SK-N-SH (cell line): ENCODE results near the gene TUBB6. TPM values are rescaled to one million over a fixed set of nuclear protein-coding genes. Genes with fewer than 3 reads are reported as not detected.

Experiments
- CTCF ChIA-PET: fragments of 300-600, 350-600 bp; formaldehyde crosslinking; extraction: SDS; loops from one replicate; lab custom pipeline; 2021; lab: Yijun Ruan, JAX
- POLR2A ChIA-PET: fragments of 350-600 bp; sonication (Branson Sonifier 250); formaldehyde crosslinking; extraction: SDS; loops from one replicate; lab custom pipeline; 2020; ENCODE audit warnings: antibody characterized with exemption, inconsistent platforms; lab: Yijun Ruan, JAX
- DNase-seq: peaks from one replicate; pipeline ENCODE4 v3.0.0; 2012
- H2AFZ ChIP-seq: fragments of 200-600 bp; sonication (generic); 2 replicates; pipeline ENCODE4 v1.8.1; 2016; ENCODE audit warnings: antibody characterized with exemption, mild to moderate bottlenecking, low read depth
- H3F3A ChIP-seq: fragments of 200-600 bp; sonication (generic); replicated peaks from 2 replicates; pipeline ENCODE3; 2016; ENCODE audit warnings: antibody characterized with exemption, mild to moderate bottlenecking; ENCODE audit not compliant: insufficient read depth
- H3K27ac ChIP-seq, 2 experiments: fragments of 200-500 bp in 1 of 2; fragments of 200-600 bp in 1 of 2; sonication (Bioruptor generic) in 1 of 2; sonication (generic), shearing (Covaris generic) in 1 of 2; 2 replicates each; pipeline versions ENCODE4 v1.5.1 to v1.6.1; 2014 to 2016; ENCODE audit warnings: low read depth in 2 of 2, inconsistent platforms in 1 of 2, low read length in 1 of 2, mild to moderate bottlenecking in 1 of 2, mixed read lengths in 1 of 2
- H3K27me3 ChIP-seq: fragments of 200-600 bp; sonication (generic), shearing (Covaris generic); 2 replicates; pipeline ENCODE4 v1.6.1; 2016; ENCODE audit warnings: mixed run types; ENCODE audit not compliant: insufficient read depth
- H3K36me3 ChIP-seq, 2 experiments: fragments of 200-500 bp in 1 of 2; fragments of 200-600 bp in 1 of 2; sonication (Bioruptor generic) in 1 of 2; sonication (generic) in 1 of 2; replicated peaks in 1 of 2; 2 replicates each; pipeline versions ENCODE3 to v1.5.1; 2014 to 2016; ENCODE audit warnings: low read length in 1 of 2, mild to moderate bottlenecking in 1 of 2; ENCODE audit not compliant: insufficient read depth in 2 of 2, control insufficient read depth in 1 of 2
- H3K4me1 ChIP-seq, 2 experiments: fragments of 200-500 bp in 1 of 2; fragments of 200-600 bp in 1 of 2; sonication (Bioruptor generic) in 1 of 2; sonication (generic), shearing (Covaris generic) in 1 of 2; 2 replicates each; pipeline versions ENCODE4 v1.5.1 to v1.6.1; 2014 to 2016; ENCODE audit warnings: low read depth in 1 of 2, low read length in 1 of 2, mixed run types in 1 of 2; ENCODE audit not compliant: insufficient read depth in 2 of 2, control insufficient read depth in 1 of 2
- H3K4me2 ChIP-seq: fragments of 200-600 bp; sonication (generic), shearing (Covaris generic); 2 replicates; pipeline ENCODE4 v1.6.1; 2017; ENCODE audit warnings: mixed run types
- H3K4me3 ChIP-seq, 2 experiments: fragments of 200-500 bp in 1 of 2; fragments of 200-600 bp in 1 of 2; sonication (Bioruptor generic) in 1 of 2; sonication (generic), shearing (Covaris generic) in 1 of 2; 2 replicates each; pipeline versions ENCODE4 v1.5.1 to v1.8.1; 2014 to 2016; ENCODE audit warnings: low read depth in 2 of 2, inconsistent platforms in 1 of 2, low read length in 1 of 2, mild to moderate bottlenecking in 1 of 2, mixed read lengths in 1 of 2, moderate library complexity in 1 of 2
- H3K79me2 ChIP-seq: fragments of 200-600 bp; sonication (generic); 2 replicates; pipeline ENCODE4 v1.8.1; 2017; ENCODE audit warnings: mild to moderate bottlenecking; ENCODE audit not compliant: insufficient read depth
- H3K9ac ChIP-seq: fragments of 200-600 bp; sonication (generic); 2 replicates; pipeline ENCODE4 v1.6.1; 2017; ENCODE audit warnings: mixed run types
- H3K9me2 ChIP-seq: fragments of 200-600 bp; sonication (generic); 2 replicates; pipeline ENCODE4 v1.6.1; 2017; ENCODE audit warnings: mixed run types
- H3K9me3 ChIP-seq: fragments of 200-600 bp; sonication (generic); 2 replicates; pipeline ENCODE4 v1.6.1; 2017; ENCODE audit warnings: mixed run types, mild to moderate bottlenecking, moderate library complexity
- H4K20me1 ChIP-seq: fragments of 200-600 bp; sonication (generic); 2 replicates; pipeline ENCODE4 v1.6.1; 2017; ENCODE audit warnings: mild to moderate bottlenecking, mixed run types; ENCODE audit not compliant: insufficient read depth
- CHD2 ChIP-seq: fragments of 150-350 bp; IDR thresholded peaks from 2 replicates; pipeline ENCODE4 v1.6.1; 2018; ENCODE audit warnings: low read length; ENCODE audit not compliant: partially characterized antibody
- EP300 ChIP-seq, 2 experiments: IDR thresholded peaks; 2 replicates each; pipeline versions ENCODE4 v1.4.0 to v1.6.1; 2012; ENCODE audit warnings: borderline replicate concordance in 1 of 2, low read depth in 1 of 2, low read length in 1 of 2
- EZH2phosphoT487 ChIP-seq: fragments of 200-600 bp; sonication (generic); IDR thresholded peaks from 2 replicates; pipeline ENCODE4 v1.6.1; 2017; ENCODE audit warnings: low read depth, mixed run types, mild to moderate bottlenecking, antibody characterized with exemption, moderate library complexity, borderline replicate concordance
- GABPA ChIP-seq: IDR thresholded peaks from 2 replicates; pipeline ENCODE4 v1.4.0; 2012; ENCODE audit warnings: low read depth, mild to moderate bottlenecking
- JUND ChIP-seq: IDR thresholded peaks from 2 replicates; pipeline ENCODE4 v1.4.0; 2012
- MEF2A ChIP-seq: IDR thresholded peaks from 2 replicates; pipeline ENCODE4 v1.4.0; 2012; ENCODE audit warnings: low read depth, borderline replicate concordance
- MXI1 ChIP-seq: IDR thresholded peaks from 2 replicates; pipeline ENCODE4 v1.6.1; 2012; ENCODE audit warnings: mild to moderate bottlenecking, low read depth, low read length, improper control_type of control experiment
- PBX3 ChIP-seq: IDR thresholded peaks from 2 replicates; pipeline ENCODE4; 2012
- POLR2AphosphoS5 ChIP-seq: IDR thresholded peaks from 2 replicates; pipeline ENCODE4 v1.6.1; 2012; ENCODE audit warnings: low read depth, low read length
- RAD21 ChIP-seq: IDR thresholded peaks from 2 replicates; pipeline ENCODE4 v1.6.1; 2012; ENCODE audit warnings: mild to moderate bottlenecking, low read length
- RCOR1 ChIP-seq: fragments of 150-350 bp; IDR thresholded peaks from 2 replicates; pipeline ENCODE4 v1.6.1; 2017; ENCODE audit warnings: antibody characterized with exemption, low read length
- RXRA ChIP-seq: IDR thresholded peaks from 2 replicates; pipeline ENCODE4 v1.4.0; 2012; ENCODE audit warnings: low read depth, mild to moderate bottlenecking, borderline replicate concordance
- SIN3A ChIP-seq: IDR thresholded peaks from 2 replicates; pipeline ENCODE4 v1.6.1; 2012; ENCODE audit warnings: low read depth, mild to moderate bottlenecking, low read length, moderate library complexity, borderline replicate concordance
- TEAD4 ChIP-seq: IDR thresholded peaks from 2 replicates; pipeline ENCODE4 v1.4.0; 2012; ENCODE audit warnings: mild to moderate bottlenecking, borderline replicate concordance; ENCODE audit not compliant: insufficient read depth
- YY1 ChIP-seq: IDR thresholded peaks from 2 replicates; pipeline ENCODE4 v1.4.0; 2012; ENCODE audit warnings: low read depth, mild to moderate bottlenecking
- WGBS: methylation state at CpG from one replicate; pipeline ENCODE4 v1.1.6; 2017; ENCODE audit warnings: low lambda C conversion rate; 5-methylcytosine and 5-hydroxymethylcytosine counted together
- polyA plus RNA-seq, 3 experiments: library from polyadenylated mRNA; depleted of rRNA; stranded (reverse); fragments of >200 nt; gene quantifications; 2 replicates each; pipeline ENCODE4 v1.2.3, GENCODE V29; 2012
- TF ChIP-seq, protein P1 (sequence below): IDR thresholded peaks from 2 replicates; pipeline ENCODE4 v1.4.0; 2012; ENCODE audit warnings: low read depth, borderline replicate concordance
- TF ChIP-seq, protein P2 (sequence below): fragments of 150-350 bp; IDR thresholded peaks from 2 replicates; pipeline ENCODE4 v1.6.1; 2016; ENCODE audit warnings: mild to moderate bottlenecking, low read depth, low read length
- TF ChIP-seq, protein P3 (sequence below): fragments of 150-350 bp; IDR thresholded peaks from 2 replicates; pipeline ENCODE4 v1.6.1; 2017; ENCODE audit warnings: antibody characterized with exemption, low read length, low read depth, borderline replicate concordance
- TF ChIP-seq, protein P4 (sequence below): IDR thresholded peaks from 2 replicates; pipeline ENCODE4 v1.4.0; 2012; ENCODE audit warnings: low read depth, borderline replicate concordance

TUBB6 gene
- polyA plus RNA-seq, 1 of the 3 experiments (the other 2 are of a cell fraction), result 387 TPM

DNA sequence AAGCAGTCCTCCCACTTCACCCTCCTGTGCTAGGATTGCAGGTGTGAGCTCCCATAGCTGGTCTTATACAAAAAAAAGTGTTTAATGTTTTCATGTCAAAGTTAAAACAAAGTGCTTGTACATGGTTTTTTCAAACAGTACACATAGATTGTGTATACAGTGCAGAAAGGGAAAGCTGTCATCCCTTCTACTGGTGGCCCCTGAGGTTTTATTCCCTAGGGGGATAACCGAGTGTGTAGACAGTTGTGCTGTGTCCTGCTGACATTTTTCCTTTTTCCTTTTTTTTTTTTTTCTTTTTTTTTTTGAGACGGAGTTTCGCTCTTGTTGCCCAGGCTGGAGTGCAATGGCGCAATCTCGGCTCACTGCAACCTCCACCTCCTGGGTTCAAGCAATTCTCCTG, 10.8 kb downstream of the TUBB6 start:
- TF ChIP-seq PBX3, result no peak
- no peak for TF ChIP-seq MEF2A
- no peak for TF ChIP-seq TEAD4
- TF ChIP-seq CHD2, result no peak
- no peak for TF ChIP-seq RAD21
- TF ChIP-seq, protein P1, sequence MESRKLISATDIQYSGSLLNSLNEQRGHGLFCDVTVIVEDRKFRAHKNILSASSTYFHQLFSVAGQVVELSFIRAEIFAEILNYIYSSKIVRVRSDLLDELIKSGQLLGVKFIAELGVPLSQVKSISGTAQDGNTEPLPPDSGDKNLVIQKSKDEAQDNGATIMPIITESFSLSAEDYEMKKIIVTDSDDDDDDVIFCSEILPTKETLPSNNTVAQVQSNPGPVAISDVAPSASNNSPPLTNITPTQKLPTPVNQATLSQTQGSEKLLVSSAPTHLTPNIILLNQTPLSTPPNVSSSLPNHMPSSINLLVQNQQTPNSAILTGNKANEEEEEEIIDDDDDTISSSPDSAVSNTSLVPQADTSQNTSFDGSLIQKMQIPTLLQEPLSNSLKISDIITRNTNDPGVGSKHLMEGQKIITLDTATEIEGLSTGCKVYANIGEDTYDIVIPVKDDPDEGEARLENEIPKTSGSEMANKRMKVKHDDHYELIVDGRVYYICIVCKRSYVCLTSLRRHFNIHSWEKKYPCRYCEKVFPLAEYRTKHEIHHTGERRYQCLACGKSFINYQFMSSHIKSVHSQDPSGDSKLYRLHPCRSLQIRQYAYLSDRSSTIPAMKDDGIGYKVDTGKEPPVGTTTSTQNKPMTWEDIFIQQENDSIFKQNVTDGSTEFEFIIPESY, result no peak
- TF ChIP-seq GABPA, result no peak
- TF ChIP-seq, protein P2, sequence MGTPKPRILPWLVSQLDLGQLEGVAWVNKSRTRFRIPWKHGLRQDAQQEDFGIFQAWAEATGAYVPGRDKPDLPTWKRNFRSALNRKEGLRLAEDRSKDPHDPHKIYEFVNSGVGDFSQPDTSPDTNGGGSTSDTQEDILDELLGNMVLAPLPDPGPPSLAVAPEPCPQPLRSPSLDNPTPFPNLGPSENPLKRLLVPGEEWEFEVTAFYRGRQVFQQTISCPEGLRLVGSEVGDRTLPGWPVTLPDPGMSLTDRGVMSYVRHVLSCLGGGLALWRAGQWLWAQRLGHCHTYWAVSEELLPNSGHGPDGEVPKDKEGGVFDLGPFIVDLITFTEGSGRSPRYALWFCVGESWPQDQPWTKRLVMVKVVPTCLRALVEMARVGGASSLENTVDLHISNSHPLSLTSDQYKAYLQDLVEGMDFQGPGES, result no peak
- TF ChIP-seq MXI1, result no peak
- no peak for TF ChIP-seq RXRA
- no peak for TF ChIP-seq EZH2phosphoT487
- no peak for TF ChIP-seq SIN3A
- TF ChIP-seq, protein P3, sequence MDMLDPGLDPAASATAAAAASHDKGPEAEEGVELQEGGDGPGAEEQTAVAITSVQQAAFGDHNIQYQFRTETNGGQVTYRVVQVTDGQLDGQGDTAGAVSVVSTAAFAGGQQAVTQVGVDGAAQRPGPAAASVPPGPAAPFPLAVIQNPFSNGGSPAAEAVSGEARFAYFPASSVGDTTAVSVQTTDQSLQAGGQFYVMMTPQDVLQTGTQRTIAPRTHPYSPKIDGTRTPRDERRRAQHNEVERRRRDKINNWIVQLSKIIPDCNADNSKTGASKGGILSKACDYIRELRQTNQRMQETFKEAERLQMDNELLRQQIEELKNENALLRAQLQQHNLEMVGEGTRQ, result no peak
- TF ChIP-seq EP300 (IDR thresholded peaks at IDR 0.05; ENCODE audit: borderline replicate concordance in 1 of 2, low read depth in 1 of 2, low read length in 1 of 2), result no peak
- no peak for TF ChIP-seq RCOR1
- TF ChIP-seq, protein P4, sequence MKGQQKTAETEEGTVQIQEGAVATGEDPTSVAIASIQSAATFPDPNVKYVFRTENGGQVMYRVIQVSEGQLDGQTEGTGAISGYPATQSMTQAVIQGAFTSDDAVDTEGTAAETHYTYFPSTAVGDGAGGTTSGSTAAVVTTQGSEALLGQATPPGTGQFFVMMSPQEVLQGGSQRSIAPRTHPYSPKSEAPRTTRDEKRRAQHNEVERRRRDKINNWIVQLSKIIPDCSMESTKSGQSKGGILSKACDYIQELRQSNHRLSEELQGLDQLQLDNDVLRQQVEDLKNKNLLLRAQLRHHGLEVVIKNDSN, result no peak
- TF ChIP-seq JUND, result no peak
- TF ChIP-seq YY1, result no peak
- no peak for TF ChIP-seq POLR2AphosphoS5
- H3F3A ChIP-seq, result peaks cover 45% of the 10 kb centered on the region
- H3K9me3 ChIP-seq, result no peaks in the 10 kb centered on the region
- H3K27ac ChIP-seq, result peak overlapping the region in 1 of 2 experiments; percentile 40; a peak in 1 of 4 replicates
- no peaks in the 10 kb centered on the region for H3K9me2 ChIP-seq
- no peak overlapping the region for H2AFZ ChIP-seq
- H3K36me3 ChIP-seq, result peaks cover 44 to 62% of the 10 kb centered on the region in 2 experiments
- 99% methylated on average over 5 of the region's 5 CpGs for WGBS
- POLR2A ChIA-PET, result no interaction called here
- no peak overlapping the region for H3K4me2 ChIP-seq
- peaks cover 68% of the 10 kb centered on the region for H4K20me1 ChIP-seq
- peaks cover 2 to 11% of the 10 kb centered on the region in 2 experiments; a peak in 3 of 4 replicates for H3K4me1 ChIP-seq
- no peak overlapping the region for H3K4me3 ChIP-seq
- H3K79me2 ChIP-seq, result peaks cover 100% of the 10 kb centered on the region
- H3K9ac ChIP-seq, result no peak overlapping the region
- H3K27me3 ChIP-seq, result no peaks in the 10 kb centered on the region
- CTCF ChIA-PET, result interaction anchor here (3.0 kb wide), 1 partner anchor 9 kb away, joined by 24 read pairs; no protein-coding TSS in a partner anchor
- DNase-seq, result no peak
